SH-SY5Y (cell line): ENCODE data around the gene ZBTB8OS.

ENCODE experiments used
- GATA2 ChIP-seq: IDR thresholded peaks from 2 replicates; pipeline ENCODE4 v1.6.1; 2011; ENCODE audit warnings: mild to moderate bottlenecking, low read depth, low read length
- GATA3 ChIP-seq: IDR thresholded peaks from 2 replicates; pipeline ENCODE4 v1.6.1; 2011; ENCODE audit warnings: low read depth, mild to moderate bottlenecking, low read length, moderate library complexity

The ZBTB8OS gene

GRCh38 chr1:32622806-32623681 is 27.3 kb downstream of the ZBTB8OS start:
- TF ChIP-seq GATA2 (no peak), GATA3 (no peak)

- TF ChIP-seq GATA2 (no peak), GATA3 (no peak)
These were observed 28.1 kb downstream of the ZBTB8OS start for GRCh38 chr1:32622205-32622604.

GRCh38 chr1:32619701-32620485 is 30.5 kb downstream of the ZBTB8OS start:
- TF ChIP-seq GATA3 (no peak), GATA2 (no peak)

GRCh38 chr1:32618673-32619221 is 31.6 kb downstream of the ZBTB8OS start:
- no peak for TF ChIP-seq GATA3
- TF ChIP-seq GATA2: no peak

GRCh38 chr1:32613472-32613871 is 36.9 kb downstream of the ZBTB8OS start:
- TF ChIP-seq GATA3: no peak
- no peak for TF ChIP-seq GATA2

GRCh38 chr1:32612189-32612881 is 38.0 kb downstream of the ZBTB8OS start:
- TF ChIP-seq GATA3: no peak
- 0 out of 2 replicates have a peak, but pooled peaks have one; percentile 11 for TF ChIP-seq GATA2

- TF ChIP-seq GATA2 (no peak), GATA3 (no peak)
These were observed 38.5 kb downstream of the ZBTB8OS start for GRCh38 chr1:32611859-32612188.

- TF ChIP-seq GATA2 (no peak), GATA3 (no peak)
These were observed 41.2 kb downstream of the ZBTB8OS start for GRCh38 chr1:32609180-32609579.

- TF ChIP-seq GATA3: no peak
These were observed 43.6 kb downstream of the ZBTB8OS start for GRCh38 chr1:32606565-32607371.

- TF ChIP-seq GATA2 (no peak), GATA3 (no peak)
These were observed 44.5 kb downstream of the ZBTB8OS start for GRCh38 chr1:32605711-32606424.

- TF ChIP-seq GATA3 (0 out of 2 replicates have a peak, but pooled peaks have one; percentile 48), GATA2 (peak; percentile 55; the same call in 1 of the 2 replicates)
These were observed 50.3 kb downstream of the ZBTB8OS start for GRCh38 chr1:32600034-32600433.

- TF ChIP-seq GATA2: no peak
- no peak for TF ChIP-seq GATA3
These were observed 57.4 kb downstream of the ZBTB8OS start for GRCh38 chr1:32592943-32593342.
